Activated CD4-positive, CD25-positive, alpha-beta regulatory T cell treated with anti-CD3 and anti-CD28 coated beads, Interleukin-2, amount 50 U/mL, for 72 hours (primary cell): ENCODE results near the gene ASB4.
"Not testable (repeated sequence)": the region's sequence is repeated elsewhere in the genome, so short reads cannot be mapped to it uniquely, and the experiment has no call there.

ENCODE experiments used
- DNase-seq: peaks from one replicate; pipeline ENCODE4 v3.0.0; 2021

The ASB4 gene

DNA sequence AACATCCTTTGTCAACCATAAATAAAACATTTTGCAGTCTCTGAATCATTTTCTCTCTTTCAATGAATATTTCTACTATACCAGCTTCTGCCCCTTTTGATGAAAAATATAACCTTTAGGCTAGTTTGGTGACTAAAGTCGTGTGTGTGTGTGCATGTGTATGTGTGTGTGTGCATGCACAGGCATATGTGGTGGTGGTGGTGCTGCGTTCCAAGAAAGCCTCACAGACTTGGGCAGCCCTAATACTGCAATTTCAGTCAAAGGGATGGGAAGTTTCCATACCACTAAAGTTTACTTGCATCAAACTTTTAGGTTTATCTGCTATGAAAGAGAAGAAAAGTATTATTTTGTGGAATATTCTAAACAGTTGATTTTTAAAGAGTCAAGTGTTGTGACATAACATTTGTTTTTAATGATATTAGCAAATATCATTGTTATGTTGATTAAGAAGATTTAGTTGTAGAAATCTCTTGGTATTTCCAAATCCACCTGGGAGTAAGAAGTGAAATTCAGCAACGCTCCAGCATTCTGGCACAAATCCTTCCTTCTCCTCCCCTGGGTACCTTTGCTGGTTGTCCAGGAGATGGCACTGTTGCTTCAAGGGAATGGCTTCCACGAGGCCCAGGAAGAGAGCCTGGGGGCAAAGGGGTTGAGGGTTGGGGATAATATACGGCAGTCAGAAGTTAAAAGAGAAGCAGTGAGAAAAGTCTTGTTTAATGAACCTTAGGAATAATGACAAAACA, 41.5 kb downstream of the ASB4 start:
- DNase-seq, result no peak

DNA sequence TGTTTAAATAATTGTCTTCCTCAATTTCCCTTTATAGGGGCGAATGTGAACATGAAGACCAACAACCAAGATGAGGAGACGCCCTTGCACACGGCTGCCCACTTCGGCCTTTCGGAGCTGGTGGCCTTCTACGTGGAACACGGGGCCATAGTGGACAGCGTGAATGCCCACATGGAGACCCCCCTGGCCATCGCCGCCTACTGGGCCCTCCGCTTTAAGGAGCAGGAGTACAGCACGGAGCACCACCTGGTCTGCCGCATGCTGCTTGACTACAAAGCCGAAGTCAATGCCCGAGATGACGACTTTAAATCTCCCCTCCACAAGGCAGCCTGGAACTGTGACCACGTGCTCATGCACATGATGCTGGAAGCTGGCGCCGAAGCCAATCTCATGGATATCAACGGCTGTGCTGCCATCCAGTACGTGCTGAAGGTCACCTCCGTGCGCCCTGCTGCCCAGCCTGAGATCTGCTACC, 42.1 kb downstream of the ASB4 start:
- DNase-seq, result no peak

DNA sequence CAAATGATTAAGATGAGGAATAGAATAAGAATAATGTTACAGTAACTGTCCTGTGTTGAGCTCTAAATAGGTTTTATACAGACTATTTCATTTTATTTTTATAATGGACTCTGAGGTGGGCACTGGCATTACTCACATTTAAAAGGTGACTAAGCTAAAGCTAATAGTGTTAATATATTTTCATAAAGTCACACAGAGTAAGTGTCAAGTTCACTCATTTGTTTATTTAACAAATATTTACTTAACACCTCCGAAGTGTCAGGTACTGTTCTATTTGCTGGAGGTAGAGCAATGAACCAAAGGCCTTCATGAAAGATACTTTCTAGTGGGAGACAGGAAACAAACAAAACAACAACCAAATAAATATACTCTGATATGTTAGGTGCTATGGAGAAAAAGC, 44.0 kb downstream of the ASB4 start:
- DNase-seq, result no peak

DNA sequence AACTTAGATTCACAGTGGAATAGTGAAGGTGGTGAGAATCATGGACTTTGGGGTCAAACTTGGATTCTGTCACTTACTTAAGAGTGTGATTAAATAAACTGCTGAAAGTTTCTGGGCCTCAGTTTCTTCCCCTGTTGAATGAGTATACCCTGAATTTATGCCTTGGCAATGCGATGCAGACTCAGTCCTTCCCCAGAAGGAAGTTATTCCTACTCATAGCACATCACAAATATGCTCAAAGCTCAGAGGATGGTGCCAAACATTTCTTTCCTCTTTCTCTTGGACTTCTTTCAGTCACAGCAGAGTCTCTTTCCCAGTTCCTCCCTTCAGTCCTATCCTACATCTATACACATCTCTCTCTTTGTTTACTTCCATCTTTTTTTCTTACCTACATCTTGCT, 45.1 kb downstream of the ASB4 start:
- DNase-seq, result no peak

DNA sequence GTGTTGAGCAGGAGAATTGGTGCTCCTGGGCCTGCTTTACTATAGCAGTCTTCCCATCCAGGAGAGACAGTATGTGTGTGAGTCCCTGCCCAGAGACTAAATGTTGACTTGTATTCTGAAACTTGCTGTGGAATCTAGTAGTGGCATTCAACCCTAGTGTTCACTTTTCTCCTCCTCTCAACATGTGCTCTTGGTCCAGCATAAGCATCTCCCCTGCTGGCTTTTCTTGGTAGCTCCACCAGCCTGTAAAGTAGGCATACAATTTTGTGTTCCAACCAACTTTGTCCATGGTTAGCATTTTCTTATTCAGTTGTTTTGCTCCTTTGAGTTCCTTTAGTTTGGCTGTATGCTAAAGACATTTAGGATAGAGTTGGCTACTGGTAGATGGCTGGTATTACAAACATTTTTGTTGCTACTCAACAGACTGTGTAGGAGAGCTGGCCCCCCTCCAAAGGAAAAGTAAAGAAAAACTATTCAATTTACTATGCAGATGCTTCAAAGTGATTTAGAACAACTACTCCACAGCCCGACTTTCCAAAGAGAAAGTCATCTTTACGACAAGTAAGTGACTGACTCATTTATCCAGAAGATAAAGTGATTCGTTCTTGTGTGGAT, 46.0 kb downstream of the ASB4 start:
- DNase-seq, result no peak

DNA sequence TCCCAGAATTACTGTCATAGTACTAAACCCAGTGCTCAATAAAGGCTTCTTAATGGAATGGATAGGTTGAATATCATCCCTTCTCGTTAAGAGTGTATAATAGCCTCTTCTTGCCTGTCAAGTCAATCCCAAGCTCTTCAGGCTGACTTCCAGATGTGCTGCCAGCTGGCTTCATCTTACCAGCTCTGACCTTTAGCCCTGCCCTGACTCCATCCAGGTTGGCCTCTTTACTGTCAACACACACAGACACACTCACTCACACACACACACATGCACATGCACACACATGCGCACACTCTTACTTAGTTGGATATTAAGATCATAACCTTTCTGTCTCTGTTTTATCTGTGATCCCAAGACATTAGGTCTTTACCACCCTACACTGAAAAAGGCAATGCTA, 49.1 kb downstream of the ASB4 start:
- no peak for DNase-seq

DNA sequence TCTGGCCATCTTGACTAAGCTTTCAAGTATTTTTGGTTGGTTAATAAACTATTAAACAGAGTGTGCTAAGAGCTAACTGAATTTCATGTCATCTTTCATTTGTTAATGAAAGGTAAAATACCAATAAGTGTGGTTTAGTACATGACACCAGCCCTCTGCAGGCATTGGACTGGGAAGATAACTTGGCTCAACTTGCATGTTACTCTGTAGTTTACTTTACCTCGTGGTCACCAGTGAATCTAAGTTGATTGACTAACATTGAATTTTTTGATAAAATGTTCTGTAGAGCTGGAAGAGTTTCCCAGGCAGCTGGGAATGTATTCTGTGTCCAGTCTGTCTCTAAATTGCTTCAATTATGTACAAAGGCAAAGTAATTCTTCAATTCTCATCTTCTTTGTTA, 49.9 kb downstream of the ASB4 start:
- DNase-seq, result no peak

DNA sequence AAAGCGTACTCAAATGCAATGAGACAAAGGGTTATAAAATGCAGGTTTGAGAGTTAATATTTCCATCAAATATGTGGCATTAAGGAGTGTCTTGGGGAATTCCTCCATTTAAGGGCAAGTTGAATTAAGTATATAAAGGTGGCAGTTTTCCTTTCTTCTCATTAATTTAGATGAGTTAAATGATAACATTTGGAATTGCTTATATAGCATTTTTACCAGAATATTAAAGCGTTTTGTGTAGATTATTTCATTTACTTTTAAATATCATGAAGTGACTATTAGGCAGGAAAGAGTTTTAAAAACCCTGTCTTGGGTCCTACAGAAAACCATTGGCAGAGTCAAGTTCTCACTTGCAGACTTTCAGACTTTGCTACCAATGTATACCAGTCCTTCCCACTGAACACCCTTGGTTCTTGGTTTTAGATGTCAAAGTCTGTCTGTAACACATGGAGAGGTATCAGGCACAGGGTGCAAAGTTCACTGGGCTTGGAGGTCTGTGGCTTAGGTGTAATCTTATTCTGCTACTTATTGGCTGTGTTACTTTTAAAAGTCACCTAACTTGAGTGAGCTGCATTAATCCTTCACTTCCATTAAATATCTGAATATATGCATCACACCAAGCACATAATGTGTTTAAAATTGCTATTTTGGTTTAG, 51.0 kb downstream of the ASB4 start:
- no peak for DNase-seq

DNA sequence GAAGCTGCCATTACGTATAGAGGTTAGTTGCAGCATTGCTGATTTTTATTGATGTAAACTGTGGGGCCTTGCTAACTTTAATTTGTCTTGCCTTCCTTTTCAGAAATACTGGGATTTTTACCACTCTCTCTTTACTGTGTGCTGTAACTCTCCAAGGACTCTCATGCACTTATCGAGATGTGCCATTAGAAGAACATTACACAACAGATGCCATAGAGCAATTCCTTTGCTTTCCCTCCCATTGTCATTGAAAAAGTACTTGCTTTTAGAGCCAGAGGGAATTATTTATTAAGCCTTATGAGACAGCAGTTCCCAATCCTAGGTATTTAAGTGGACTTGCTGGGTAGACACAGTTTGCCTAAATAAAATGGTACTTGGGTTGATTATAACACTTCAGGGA, 51.7 kb downstream of the ASB4 start:
- no peak for DNase-seq

DNA sequence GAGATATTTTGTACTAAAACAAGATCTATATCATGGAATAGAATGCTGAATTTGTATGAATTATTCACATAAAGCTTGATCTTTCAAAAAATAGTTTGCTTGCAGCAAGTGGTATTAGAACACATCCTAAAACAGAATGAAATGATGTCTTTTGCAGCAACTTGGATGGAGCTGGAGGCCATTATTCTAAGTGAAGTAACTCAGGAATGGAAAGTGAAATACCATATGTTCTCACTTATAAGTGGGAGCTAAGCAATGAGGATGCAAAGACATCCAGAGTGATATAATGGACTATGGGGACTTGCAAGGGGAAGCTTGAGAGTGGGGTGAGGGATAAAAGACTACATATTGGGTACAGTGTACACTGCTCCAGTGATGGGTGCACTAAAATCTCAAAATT, 53.7 kb downstream of the ASB4 start:
- no peak for DNase-seq

DNA sequence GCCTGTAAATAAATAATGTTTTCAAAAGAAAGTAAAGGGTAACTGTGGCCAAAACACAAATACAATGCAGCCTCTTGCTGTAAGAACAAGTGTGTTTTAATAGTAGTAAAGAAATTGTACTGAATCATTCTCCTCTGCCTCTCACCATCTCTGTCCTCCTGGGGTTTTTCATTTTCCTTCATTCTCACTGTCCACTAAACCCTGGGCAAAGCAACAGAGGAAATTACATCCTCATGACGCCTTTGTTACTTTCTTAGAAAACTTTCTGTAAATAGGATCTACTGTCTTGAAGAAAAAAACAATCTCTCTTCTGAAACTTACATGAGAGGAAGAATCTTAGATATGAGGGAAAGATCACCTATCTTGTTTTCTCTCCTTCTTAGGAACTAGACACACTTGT, 54.6 kb downstream of the ASB4 start:
- no peak for DNase-seq

DNA sequence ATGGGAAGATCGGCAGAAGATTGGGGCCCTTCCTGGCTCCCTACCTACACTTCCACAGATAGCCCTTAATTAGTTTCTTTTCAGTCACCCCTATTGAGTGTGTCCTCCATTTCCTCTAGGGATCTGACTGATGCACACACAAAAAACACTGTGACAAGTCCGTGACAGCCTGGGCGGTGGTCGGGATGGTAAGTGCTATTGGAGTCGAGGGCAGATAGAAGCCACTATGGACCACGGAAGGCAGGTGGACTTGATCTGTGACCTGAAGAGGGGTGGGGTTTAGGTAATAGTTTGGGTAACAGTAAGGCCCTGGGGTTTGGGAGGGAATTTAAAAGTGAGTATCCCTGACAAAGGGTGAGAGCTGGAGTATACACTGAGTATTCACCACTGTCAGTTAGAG, 57.6 kb downstream of the ASB4 start:
- no peak for DNase-seq

DNA sequence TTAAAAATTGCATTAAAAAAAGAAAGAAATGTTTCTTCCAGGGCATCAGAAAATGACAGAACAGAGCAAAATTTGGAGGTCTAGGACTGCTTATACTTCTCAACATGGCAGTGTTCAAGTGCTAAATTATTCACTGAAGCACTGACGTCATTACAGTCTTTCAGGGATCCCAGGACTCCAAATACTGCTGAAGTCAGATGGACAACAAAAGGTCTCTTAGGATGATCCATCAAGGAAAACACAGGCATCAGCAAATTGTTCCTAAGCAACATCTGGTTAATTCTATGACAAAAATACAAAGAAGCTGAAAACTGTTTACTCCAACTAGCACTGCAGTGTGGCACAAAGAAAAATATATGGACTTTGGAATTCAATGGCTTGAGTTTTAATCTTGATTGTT, 58.4 kb downstream of the ASB4 start:
- no peak for DNase-seq

DNA sequence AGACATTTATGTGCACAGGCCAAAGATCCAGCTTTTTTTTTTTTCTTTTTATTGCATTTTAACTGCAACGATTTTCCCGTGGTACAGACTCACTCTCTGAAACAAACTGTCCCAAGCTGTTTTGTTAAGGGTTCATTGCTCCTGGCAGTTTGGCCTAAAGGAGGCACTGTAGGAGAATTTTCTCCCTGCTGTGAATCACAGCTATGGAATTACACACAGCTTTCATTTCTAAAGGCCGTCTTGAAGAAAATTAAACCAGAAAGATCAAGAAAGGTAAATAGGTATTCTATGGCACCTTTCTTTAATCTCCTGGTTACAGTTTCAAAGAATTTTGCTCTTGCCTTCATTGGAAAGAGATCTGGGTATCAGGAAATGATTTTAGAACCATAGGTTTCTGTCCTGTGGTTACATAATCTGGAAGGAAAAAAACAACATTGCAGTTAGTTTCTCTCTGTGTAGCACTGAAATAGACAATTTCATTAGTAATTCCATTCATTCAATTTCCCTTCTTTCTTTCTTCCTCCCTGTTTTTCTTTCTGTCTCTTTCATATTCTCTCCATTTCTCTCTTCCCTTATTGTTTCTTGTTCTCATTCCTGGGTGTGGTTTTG, 59.4 kb downstream of the ASB4 start:
- DNase-seq, result no peak

DNA sequence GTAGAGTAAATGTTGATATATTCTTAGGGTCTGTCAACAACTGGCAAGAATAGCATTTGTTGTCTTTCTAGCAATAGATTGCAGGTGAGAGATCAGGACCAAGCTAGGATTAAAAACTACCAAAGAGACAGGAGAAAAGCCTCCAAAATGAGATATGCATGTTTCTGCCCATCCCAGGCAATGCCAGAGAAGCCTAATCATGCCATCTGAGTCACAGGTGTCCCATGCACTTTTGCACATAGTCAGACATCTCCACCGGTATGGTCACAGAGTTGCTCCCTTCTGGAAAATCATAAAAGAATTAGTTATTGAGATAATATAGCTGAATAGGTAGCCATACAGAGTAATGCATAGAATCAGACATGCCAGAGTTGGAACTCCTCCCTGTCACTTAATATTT, 59.9 kb downstream of the ASB4 start:
- no peak for DNase-seq

DNA sequence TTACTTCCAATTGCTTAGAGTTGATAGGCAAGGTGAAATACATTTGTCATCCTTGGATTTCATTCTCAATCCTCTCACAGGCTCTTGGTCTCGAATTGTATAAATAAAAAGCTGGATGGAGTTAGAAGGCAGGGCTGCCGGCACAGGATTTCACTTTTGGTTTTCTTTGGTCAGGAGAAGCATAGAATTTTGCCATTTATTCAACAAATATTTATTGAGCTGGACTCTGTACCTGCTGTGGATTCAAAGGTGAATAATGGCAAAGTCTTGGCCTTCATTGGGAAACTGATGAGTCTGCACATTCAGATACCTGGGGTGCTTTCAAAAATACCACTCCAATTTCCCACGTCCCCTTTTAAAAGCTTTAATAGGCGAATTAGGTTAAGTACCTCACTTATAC, 60.9 kb downstream of the ASB4 start:
- DNase-seq, result no peak

DNA sequence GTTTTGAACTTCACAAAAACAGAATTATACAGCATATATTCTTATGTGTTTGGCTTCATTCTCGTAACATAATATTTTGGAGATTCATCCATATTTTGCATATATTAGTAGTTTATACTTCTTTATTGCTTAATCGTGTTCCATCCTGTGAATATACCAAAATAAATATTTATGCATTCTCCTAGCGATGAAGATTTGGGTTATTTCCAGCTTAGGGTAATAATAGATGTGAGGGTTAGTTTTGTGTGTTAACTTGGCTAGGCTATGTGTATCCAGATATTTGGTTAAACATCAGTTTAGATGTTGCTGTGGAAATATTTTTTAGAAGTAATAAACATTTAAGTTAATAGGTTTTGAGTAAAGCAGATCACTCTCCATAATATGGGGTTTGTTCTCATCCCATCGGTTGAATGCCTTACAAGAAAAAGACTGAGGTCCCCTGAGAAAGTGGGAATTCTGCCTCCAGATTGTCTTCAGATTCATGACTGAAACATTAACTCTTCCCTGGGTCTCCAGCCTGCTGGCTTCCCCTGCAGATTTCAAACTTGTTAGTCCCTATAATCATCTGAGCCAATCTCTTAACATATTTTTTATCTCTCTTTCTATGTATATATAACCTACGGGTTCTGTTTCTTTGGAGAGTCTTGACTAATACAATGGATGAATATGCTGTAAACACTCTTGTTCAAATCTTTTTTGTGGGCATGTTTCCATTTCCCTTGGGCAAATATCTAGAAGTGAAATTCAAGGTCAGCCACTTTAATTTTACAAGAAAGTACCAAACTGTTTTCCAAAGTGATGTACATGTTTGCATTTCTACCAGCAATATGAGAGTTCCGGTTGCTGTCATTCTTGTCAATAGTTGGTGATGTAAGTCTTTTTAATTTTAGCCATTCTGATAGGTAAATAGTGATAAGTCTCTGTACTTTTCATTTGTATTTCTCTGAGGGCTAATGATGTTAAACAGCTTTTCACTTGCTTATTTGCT, 61.9 kb downstream of the ASB4 start:
- DNase-seq, result no peak

DNA sequence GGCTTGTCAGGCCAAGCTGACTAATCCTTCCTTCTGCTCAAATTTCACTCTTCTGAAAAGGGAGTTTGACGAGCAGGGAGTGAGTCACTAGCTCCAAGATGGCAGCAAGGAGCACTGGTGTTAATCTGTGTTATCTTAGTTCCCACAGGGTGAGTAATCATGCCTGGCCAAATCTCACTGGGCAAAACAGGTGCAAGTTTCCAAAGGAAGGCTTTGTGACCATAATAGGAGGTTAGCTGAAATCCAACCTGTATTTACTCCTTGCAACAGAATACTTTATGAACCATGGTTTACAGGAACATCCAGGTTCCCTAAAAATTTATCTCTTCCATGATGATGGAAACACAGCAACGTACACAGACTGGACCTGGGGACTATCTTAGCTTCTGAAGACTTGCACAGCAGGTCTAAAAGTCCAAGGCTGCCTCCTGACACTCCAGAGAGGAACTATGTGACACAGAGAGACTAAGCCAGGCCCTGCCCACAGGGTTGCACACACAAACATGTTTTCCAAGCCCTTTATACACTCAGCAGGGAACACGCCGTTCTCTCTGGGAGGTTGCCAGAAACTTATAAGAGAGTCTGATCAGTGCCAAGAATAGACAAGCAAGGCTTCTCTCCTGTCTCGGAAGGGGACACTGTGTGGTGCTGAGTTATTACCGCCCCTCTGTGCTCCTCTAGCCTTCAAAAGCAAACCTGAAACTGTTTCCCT, 64.2 kb downstream of the ASB4 start:
- no peak for DNase-seq

DNA sequence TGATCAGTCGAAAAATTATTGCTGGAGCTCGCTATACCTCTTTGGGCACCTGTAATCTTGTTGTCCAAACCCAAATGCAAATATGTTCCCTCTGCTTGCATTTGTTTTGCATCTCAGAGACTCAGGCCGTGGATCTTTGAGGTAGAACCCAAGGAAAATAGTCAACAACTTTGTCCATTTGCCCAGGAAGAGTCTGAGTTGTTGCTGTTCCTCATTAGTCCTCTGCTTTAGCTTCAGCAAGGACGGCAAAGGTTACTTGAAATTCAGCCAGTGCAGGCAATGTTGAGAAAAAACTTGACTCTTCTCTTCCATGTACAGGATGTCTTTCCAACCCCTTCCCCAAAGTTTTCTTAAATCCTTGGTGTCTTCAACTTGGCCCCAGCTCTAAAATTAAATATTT, 64.8 kb downstream of the ASB4 start:
- no peak for DNase-seq

DNA sequence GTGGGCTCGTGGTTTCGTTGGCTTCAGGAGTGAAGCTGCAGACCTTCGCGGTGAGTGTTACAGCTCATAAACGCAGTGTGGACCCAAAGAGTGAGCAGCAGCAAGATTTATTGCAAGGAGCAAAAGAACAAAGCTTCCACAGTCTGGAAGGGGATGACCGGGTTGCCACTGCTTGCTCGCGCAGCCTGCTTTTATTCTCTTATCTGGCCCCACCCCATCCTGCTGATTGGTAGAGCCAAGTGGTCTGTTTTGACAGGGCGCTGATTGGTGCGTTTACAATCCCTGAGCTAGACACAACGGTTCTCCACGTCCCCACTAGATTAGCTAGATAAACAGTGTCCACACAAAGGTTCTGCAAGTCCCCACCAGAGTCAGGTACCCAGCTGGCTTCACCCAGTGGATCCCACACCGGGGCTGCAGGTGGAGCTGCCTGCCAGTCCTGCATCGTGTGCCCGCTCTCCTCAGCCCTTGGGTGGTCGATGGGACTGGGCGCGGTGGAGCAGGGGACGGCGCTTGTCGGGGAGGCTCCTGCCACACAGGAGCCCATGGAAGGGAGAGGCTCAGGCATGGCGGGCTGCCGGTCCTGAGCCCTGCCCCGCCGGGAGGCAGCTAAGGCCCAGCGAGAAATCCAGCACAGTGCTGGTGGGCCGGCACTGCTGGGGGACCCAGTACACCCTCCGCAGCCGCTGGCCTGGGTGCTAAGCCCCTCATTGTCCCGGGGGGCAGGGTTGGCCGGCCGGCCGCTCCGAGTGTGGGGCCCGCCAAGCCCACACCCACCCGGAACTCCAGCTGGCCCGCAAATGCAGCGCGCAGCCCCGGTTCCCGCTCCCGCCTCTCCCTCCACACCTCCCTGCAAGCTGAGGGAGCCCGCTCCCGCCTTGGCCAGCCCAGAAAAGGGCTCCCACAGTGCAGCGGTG, 66.5 kb downstream of the ASB4 start:
- DNase-seq, result not testable (repeated sequence)

DNA sequence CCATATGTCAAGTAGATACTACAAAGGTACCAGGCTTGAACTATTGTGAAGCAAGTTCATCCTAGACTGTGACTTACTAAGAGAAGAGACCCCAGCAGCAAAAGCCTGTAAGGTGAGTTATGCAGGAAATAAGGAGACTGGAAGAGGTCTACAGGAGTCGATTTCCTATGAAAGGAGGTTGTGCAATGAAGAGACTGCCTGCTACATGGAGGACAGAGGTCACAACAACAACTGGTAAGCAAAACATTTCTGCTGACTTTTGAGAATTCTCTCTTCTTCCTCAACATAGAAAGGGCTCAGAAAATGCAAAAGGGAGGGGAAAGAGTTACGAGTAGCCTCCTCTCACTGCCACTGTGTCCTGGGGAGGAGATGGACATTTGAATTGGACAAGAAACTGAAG, 68.2 kb downstream of the ASB4 start:
- no peak for DNase-seq
